K562 (cell line): ENCODE measurements around the gene LILRA5. TPM values are rescaled to one million over a fixed set of nuclear protein-coding genes. Genes with fewer than 3 reads are reported as not detected.

Experiments used
- ATAC-seq: fragments of 200-7000 bp; cut with Tn5 transposase; 3 replicates; pipeline ENCODE4 v1.9.1; 2020; ENCODE audit warnings: moderate library complexity
- BruUV-seq: library from RNA; stranded (reverse); fragments of 400-500 nt; replicated peaks from 2 replicates; lab custom pipeline; 2021; lab: Mats Ljungman, UMichigan
- CTCF ChIA-PET: fragments of 300-600 bp; formaldehyde crosslinking; extraction: SDS; loops from one replicate; lab custom pipeline; 2021; ENCODE audit warnings: low intra/inter-chr PET ratio; lab: Yijun Ruan, JAX
- POLR2A ChIA-PET: fragments of 300-600, 350-650 bp; sonication (Branson Sonifier 250); formaldehyde crosslinking; extraction: SDS; loops from one replicate; lab custom pipeline; 2021; ENCODE audit warnings: antibody characterized with exemption, inconsistent platforms; lab: Yijun Ruan, JAX
- DNase-seq, 4 experiments: peaks; one replicate each; pipeline versions ENCODE4 v3.0.0 to v3.0.0-alpha.2; 2011 to 2018; ENCODE audit warnings: low spot score in 3 of 4, mixed read lengths in 3 of 4; ENCODE audit errors: extremely low read depth in 1 of 4
- FAIRE-seq: peaks from 2 replicates; lab custom pipeline; 2011; peaks lifted over from hg19 to GRCh38; lab: Jason Lieb, UNC
- H2AFZ ChIP-seq: 2 replicates; pipeline ENCODE4 v1.6.0; 2011; ENCODE audit warnings: low read depth, low read length, control low read depth, inconsistent platforms
- H3K27ac ChIP-seq: fragments of 200-600 bp; 3 replicates; pipeline ENCODE4 v1.8.0; 2011; ENCODE audit warnings: low read depth, mild to moderate bottlenecking, control low read depth, inconsistent platforms, low read length, moderate library complexity, mixed read lengths; ENCODE audit errors: extremely low read depth
- H3K27me3 ChIP-seq, 2 experiments: fragments of 300-600 bp in 1 of 2; 2 replicates in 1 of 2; 3 replicates in 1 of 2; pipeline versions ENCODE4 v1.6.0 to v1.8.0; 2011; ENCODE audit warnings: inconsistent platforms in 2 of 2, low read length in 2 of 2, mild to moderate bottlenecking in 1 of 2, mixed read lengths in 1 of 2, moderate library complexity in 1 of 2; ENCODE audit not compliant: control insufficient read depth in 2 of 2, insufficient read depth in 2 of 2
- H3K36me3 ChIP-seq: fragments of 300-600 bp; 3 replicates; pipeline ENCODE4 v1.8.0; 2011; ENCODE audit warnings: mild to moderate bottlenecking, low read length, inconsistent platforms; ENCODE audit not compliant: control insufficient read depth, insufficient read depth
- H3K4me1 ChIP-seq, 2 experiments: fragments of 200-600 bp in 1 of 2; replicated peaks in 1 of 2; 2 replicates in 1 of 2; 3 replicates in 1 of 2; pipeline versions ENCODE4 v1.5.1 to v1.8.0; 2011; ENCODE audit warnings: inconsistent platforms in 2 of 2, low read length in 2 of 2, mild to moderate bottlenecking in 1 of 2, mixed read lengths in 1 of 2, moderate library complexity in 1 of 2; ENCODE audit not compliant: control insufficient read depth in 2 of 2, insufficient read depth in 2 of 2
- H3K4me2 ChIP-seq: 2 replicates; pipeline ENCODE4 v1.6.1; 2011; ENCODE audit warnings: low read length, control low read depth, inconsistent platforms, mixed read lengths; ENCODE audit not compliant: insufficient read depth
- H3K4me3 ChIP-seq: fragments of 200-600 bp; sonication (generic), shearing (Covaris generic); 2 replicates; pipeline ENCODE4 v1.5.1; 2016; ENCODE audit warnings: control low read depth, inconsistent platforms
- H3K79me2 ChIP-seq: fragments of 200-600 bp; 3 replicates; pipeline ENCODE4 v1.8.0; 2011; ENCODE audit warnings: low read length, inconsistent platforms; ENCODE audit not compliant: control insufficient read depth, insufficient read depth
- H3K9ac ChIP-seq, 2 experiments: 2 replicates each; pipeline versions ENCODE4 v1.6.0 to v1.6.1; 2011; ENCODE audit warnings: low read depth in 2 of 2, low read length in 2 of 2, control low read depth in 1 of 2, inconsistent platforms in 1 of 2, mild to moderate bottlenecking in 1 of 2, mixed read lengths in 1 of 2; ENCODE audit not compliant: insufficient read depth in 1 of 2
- H3K9me1 ChIP-seq: one replicate; pipeline ENCODE4 v1.6.0; 2011; ENCODE audit warnings: inconsistent platforms, mild to moderate bottlenecking, low read length, moderate library complexity; ENCODE audit not compliant: control insufficient read depth, insufficient read depth
- H3K9me3 ChIP-seq: replicated peaks from 2 replicates; pipeline ENCODE4 v1.5.1; 2011; ENCODE audit warnings: low read depth, low read length, inconsistent platforms; ENCODE audit not compliant: control insufficient read depth, insufficient read depth
- H4K20me1 ChIP-seq: replicated peaks from 2 replicates; pipeline ENCODE4 v1.6.1; 2011; ENCODE audit warnings: low read length, inconsistent platforms, mixed read lengths; ENCODE audit not compliant: control insufficient read depth, insufficient read depth
- SRSF9 ChIP-seq: fragments of 200-400 bp; formaldehyde crosslinking; IDR thresholded peaks from 2 replicates; pipeline ENCODE4 v1.6.1; 2017; ENCODE audit warnings: low read depth, low read length, borderline replicate concordance
- TRIM25 ChIP-seq: fragments of 450-650 bp; IDR thresholded peaks from 2 replicates; pipeline ENCODE4 v1.7.0; 2016; ENCODE audit warnings: borderline replicate concordance
- TSHZ1 ChIP-seq: fragments of 250-450 bp; sonication (Bioruptor Pico); IDR thresholded peaks from 2 replicates; pipeline ENCODE4 v1.4.0; 2020; ENCODE audit warnings: mild to moderate bottlenecking, moderate library complexity
- U2AF2 ChIP-seq: fragments of 200-400 bp; formaldehyde crosslinking; optimal IDR thresholded peaks from 2 replicates; pipeline ENCODE3; 2017; ENCODE audit warnings: low read depth, mild to moderate bottlenecking, low read length
- ZNF197 ChIP-seq: fragments of 200-800 bp; sonication (Bioruptor generic); IDR thresholded peaks from 2 replicates; pipeline ENCODE4 v1.6.1; 2016; ENCODE audit warnings: low read depth, missing genetic modification characterization, missing compliant biosample characterization
- WGBS: fragments of 100-300 bp; shearing (Covaris generic); methylation state at CpG from one replicate; pipeline ENCODE4 v1.1.6; 2016; ENCODE audit warnings: low coverage, mixed read lengths; ENCODE audit not compliant: insufficient coverage; ENCODE audit errors: missing lambda C conversion rate; 5-methylcytosine and 5-hydroxymethylcytosine counted together
- in situ Hi-C: fragments of 300-500 bp; cut with MboI; formaldehyde crosslinking; loops from 4 replicates; pipeline ENCODE4 v1.15.0; 2018; ENCODE audit warnings: inconsistent platforms, mixed read lengths
- intact Hi-C: fragments of 100-400 bp; cut with micrococcal nuclease; formaldehyde crosslinking; loops from 2 replicates; pipeline ENCODE4 v1.14.2; 2022
- polyA plus RNA-seq, 8 experiments: library from polyadenylated mRNA; depleted of rRNA in 4 of 8; stranded (reverse) in 5 of 8; unstranded in 3 of 8; fragments of >200 nt; fragmentation: Nextera tagmentation in 2 of 8; fragmentation: Illumina TruSeq in 1 of 8; extraction: Ambion mirVana in 2 of 8; extraction: Trizol in 1 of 8; gene quantifications; 2 replicates each; pipeline versions ENCODE4 v1.2.1 to v1.2.3, GENCODE V29; 2011 to 2014; ENCODE audit warnings: inconsistent platforms in 1 of 8, missing spikeins in 1 of 8
- total RNA-seq, 7 experiments: library from RNA; depleted of rRNA in 6 of 7; stranded (reverse); fragments of >200 nt in 6 of 7; fragmentation: Illumina TruSeq in 2 of 7; extraction: Trizol in 2 of 7; gene quantifications; 2 replicates each; pipeline versions ENCODE4 v1.2.1 to v1.2.3, GENCODE V29; 2011 to 2021; ENCODE audit warnings: low replicate concordance in 1 of 7
- TF ChIP-seq, protein P1 (sequence below): fragments of 450-650 bp; IDR thresholded peaks from 2 replicates; pipeline ENCODE4 v1.6.1; 2018; ENCODE audit not compliant: partially characterized antibody
- TF ChIP-seq, protein P2 (sequence below): fragments of 250-450 bp; sonication (Bioruptor Pico); IDR thresholded peaks from 2 replicates; pipeline ENCODE4 v1.9.0; 2021; ENCODE audit warnings: mild to moderate bottlenecking, inconsistent platforms

LILRA5 gene
- total and polyA plus RNA-seq, 9 of the 15 experiments (the other 6 are each of a cell fraction or from before 2014, with no cell fraction given), result not detected

DNA sequence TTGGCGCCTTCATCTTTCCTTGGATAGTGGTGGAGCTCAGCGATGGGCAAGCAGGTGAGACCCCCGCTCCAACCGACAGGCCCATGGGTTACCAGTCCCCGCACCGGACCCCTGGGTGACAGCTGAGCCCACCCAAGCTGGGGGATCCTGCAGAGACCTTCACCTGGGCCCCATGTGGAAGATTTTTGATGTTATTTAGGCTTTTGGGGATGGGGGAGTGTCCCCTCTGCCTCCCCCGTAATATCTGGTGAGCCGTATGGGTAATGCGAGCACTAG lies 4.9 kb upstream of the LILRA5 start:
- BruUV-seq, result no TSS peak
- ATAC-seq, result no peak
- POLR2A ChIA-PET, result no interaction called here

More for the DNA sequence above, 4.9 kb upstream of the LILRA5 start:
- Histone ChIP-seq H3K79me2 (no peaks in the 10 kb centered on the region), H3K4me1 (no peaks in the 10 kb centered on the region), H3K9me1 (no peaks in the 10 kb centered on the region), H3K9ac (no peak overlapping the region), H3K27ac (no peak overlapping the region), H3K27me3 (peaks cover 25 to 47% of the 10 kb centered on the region in 2 experiments), H2AFZ (no peak overlapping the region)
- CTCF ChIA-PET, result no interaction called here
- WGBS, result 2% methylated on average over 7 of the region's 9 CpGs
- TF ChIP-seq TSHZ1 (CRISPR knock-in tag), result no peak
- TF ChIP-seq U2AF2, result no peak
- TF ChIP-seq TRIM25, result no peak
- no peak for TF ChIP-seq SRSF9
- TF ChIP-seq, protein P1, sequence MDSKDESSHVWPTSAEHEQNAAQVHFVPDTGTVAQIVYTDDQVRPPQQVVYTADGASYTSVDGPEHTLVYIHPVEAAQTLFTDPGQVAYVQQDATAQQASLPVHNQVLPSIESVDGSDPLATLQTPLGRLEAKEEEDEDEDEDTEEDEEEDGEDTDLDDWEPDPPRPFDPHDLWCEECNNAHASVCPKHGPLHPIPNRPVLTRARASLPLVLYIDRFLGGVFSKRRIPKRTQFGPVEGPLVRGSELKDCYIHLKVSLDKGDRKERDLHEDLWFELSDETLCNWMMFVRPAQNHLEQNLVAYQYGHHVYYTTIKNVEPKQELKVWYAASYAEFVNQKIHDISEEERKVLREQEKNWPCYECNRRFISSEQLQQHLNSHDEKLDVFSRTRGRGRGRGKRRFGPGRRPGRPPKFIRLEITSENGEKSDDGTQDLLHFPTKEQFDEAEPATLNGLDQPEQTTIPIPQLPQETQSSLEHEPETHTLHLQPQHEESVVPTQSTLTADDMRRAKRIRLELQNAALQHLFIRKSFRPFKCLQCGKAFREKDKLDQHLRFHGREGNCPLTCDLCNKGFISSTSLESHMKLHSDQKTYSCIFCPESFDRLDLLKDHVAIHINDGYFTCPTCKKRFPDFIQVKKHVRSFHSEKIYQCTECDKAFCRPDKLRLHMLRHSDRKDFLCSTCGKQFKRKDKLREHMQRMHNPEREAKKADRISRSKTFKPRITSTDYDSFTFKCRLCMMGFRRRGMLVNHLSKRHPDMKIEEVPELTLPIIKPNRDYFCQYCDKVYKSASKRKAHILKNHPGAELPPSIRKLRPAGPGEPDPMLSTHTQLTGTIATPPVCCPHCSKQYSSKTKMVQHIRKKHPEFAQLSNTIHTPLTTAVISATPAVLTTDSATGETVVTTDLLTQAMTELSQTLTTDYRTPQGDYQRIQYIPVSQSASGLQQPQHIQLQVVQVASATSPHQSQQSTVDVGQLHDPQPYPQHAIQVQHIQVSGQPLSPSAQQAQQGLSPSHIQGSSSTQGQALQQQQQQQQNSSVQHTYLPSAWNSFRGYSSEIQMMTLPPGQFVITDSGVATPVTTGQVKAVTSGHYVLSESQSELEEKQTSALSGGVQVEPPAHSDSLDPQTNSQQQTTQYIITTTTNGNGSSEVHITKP, result no peak
- TF ChIP-seq ZNF197, result no peak
- TF ChIP-seq, protein P2, sequence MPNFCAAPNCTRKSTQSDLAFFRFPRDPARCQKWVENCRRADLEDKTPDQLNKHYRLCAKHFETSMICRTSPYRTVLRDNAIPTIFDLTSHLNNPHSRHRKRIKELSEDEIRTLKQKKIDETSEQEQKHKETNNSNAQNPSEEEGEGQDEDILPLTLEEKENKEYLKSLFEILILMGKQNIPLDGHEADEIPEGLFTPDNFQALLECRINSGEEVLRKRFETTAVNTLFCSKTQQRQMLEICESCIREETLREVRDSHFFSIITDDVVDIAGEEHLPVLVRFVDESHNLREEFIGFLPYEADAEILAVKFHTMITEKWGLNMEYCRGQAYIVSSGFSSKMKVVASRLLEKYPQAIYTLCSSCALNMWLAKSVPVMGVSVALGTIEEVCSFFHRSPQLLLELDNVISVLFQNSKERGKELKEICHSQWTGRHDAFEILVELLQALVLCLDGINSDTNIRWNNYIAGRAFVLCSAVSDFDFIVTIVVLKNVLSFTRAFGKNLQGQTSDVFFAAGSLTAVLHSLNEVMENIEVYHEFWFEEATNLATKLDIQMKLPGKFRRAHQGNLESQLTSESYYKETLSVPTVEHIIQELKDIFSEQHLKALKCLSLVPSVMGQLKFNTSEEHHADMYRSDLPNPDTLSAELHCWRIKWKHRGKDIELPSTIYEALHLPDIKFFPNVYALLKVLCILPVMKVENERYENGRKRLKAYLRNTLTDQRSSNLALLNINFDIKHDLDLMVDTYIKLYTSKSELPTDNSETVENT (CRISPR knock-in tag), result no peak
- TF ChIP-seq, all 486 proteins: peak for 0
- intact Hi-C loops (no loop called here), in situ Hi-C loops (no loop called here)
- Histone ChIP-seq H3K4me2 (no peak overlapping the region), H3K4me3 (no peak overlapping the region), H3K36me3 (no peaks in the 10 kb centered on the region), H3K9me3 (no peaks in the 10 kb centered on the region), H4K20me1 (no peaks in the 10 kb centered on the region)
- FAIRE-seq (no peak), DNase-seq (no peak)
